Caco-2 (cell line): ENCODE data around the gene CRTAC1. TPM values are rescaled to one million over a fixed set of nuclear protein-coding genes. Genes with fewer than 3 reads are reported as not detected.

Source experiments
- BruUV-seq: library from RNA; stranded (reverse); fragments of 400-500 nt; replicated peaks from 2 replicates; lab custom pipeline; 2021; lab: Mats Ljungman, UMichigan
- CTCF ChIA-PET: fragments of 300-600 bp; sonication (Branson Sonifier 250); formaldehyde crosslinking; loops from one replicate; lab custom pipeline; 2022; ENCODE audit warnings: antibody characterized with exemption; lab: Charles Lee
- POLR2A ChIA-PET: fragments of 300-600 bp; sonication (Branson Sonifier 250); formaldehyde crosslinking; loops from one replicate; lab custom pipeline; 2022; ENCODE audit warnings: antibody characterized with exemption; lab: Charles Lee
- DNase-seq, 2 experiments: peaks; one replicate each; pipeline versions ENCODE4 v3.0.0 to v3.0.0-alpha.2; 2020 to 2022
- H3K27me3 ChIP-seq: replicated peaks from 2 replicates; pipeline ENCODE4 v1.6.0; 2011; ENCODE audit warnings: low read length; ENCODE audit not compliant: control insufficient read depth, insufficient read depth
- H3K36me3 ChIP-seq: 2 replicates; pipeline ENCODE4 v1.5.1; 2011; ENCODE audit warnings: low read length; ENCODE audit not compliant: control insufficient read depth, insufficient read depth
- H3K4me1 ChIP-seq: fragments of 250-450 bp; sonication (Bioruptor Pico); 2 replicates; pipeline ENCODE4 v1.5.1; 2020; ENCODE audit warnings: mild to moderate bottlenecking
- H3K4me3 ChIP-seq: 2 replicates; pipeline ENCODE4 v1.5.1; 2011; ENCODE audit warnings: low read depth, mild to moderate bottlenecking, control low read depth, low read length
- H3K9me3 ChIP-seq: fragments of 250-450 bp; sonication (Bioruptor Pico); 2 replicates; pipeline ENCODE4 v1.5.1; 2020; ENCODE audit warnings: mild to moderate bottlenecking, moderate library complexity
- H3K27ac Mint-ChIP-seq: one replicate; pipeline ENCODE4 v1.8.0; 2022; ENCODE audit warnings: mixed read lengths; ENCODE audit not compliant: unreplicated experiment
- H3K27me3 Mint-ChIP-seq: one replicate; pipeline ENCODE4 v1.8.0; 2022; ENCODE audit warnings: mixed read lengths; ENCODE audit not compliant: insufficient read depth, unreplicated experiment
- H3K36me3 Mint-ChIP-seq: one replicate; pipeline ENCODE4 v1.8.0; 2022; ENCODE audit warnings: mild to moderate bottlenecking, mixed read lengths; ENCODE audit not compliant: insufficient read depth, unreplicated experiment
- H3K4me1 Mint-ChIP-seq: one replicate; pipeline ENCODE4 v1.8.0; 2022; ENCODE audit warnings: low read depth, mixed read lengths; ENCODE audit not compliant: unreplicated experiment
- H3K4me3 Mint-ChIP-seq: one replicate; pipeline ENCODE4 v1.8.0; 2022; ENCODE audit warnings: mild to moderate bottlenecking, moderate library complexity, mixed read lengths; ENCODE audit not compliant: unreplicated experiment
- H3K9me3 Mint-ChIP-seq: one replicate; pipeline ENCODE4 v1.8.0; 2022; ENCODE audit warnings: mixed read lengths; ENCODE audit not compliant: unreplicated experiment
- CTCF ChIP-seq, 2 experiments: fragments of 200-600 bp in 1 of 2; IDR thresholded peaks; 1 replicate in 1 of 2; 2 replicates in 1 of 2; pipeline versions ENCODE4 v1.5.1 to v1.8.0; 2011 to 2022; ENCODE audit warnings: antibody characterized with exemption in 1 of 2, control low read depth in 1 of 2, inconsistent platforms in 1 of 2, low read depth in 1 of 2, low read length in 1 of 2, mild to moderate bottlenecking in 1 of 2, moderate library complexity in 1 of 2; ENCODE audit not compliant: insufficient read depth in 1 of 2, severe bottlenecking in 1 of 2, unreplicated experiment in 1 of 2
- intact Hi-C: fragments of 100-400 bp; cut with micrococcal nuclease; formaldehyde crosslinking; loops from one replicate; pipeline ENCODE4 v1.10.0; 2022; ENCODE audit not compliant: unreplicated experiment
- total RNA-seq: library from RNA; stranded (reverse); gene quantifications from 2 replicates; pipeline ENCODE4 v1.2.3, GENCODE V29; 2022

CRTAC1 gene
- total RNA-seq, 1 experiment from 2014 or later: not detected

- no peak for TF ChIP-seq CTCF (IDR thresholded peaks at IDR 0.05; ENCODE audit: insufficient read depth in 1 of 2, low read depth in 1 of 2, low read length in 1 of 2, severe bottlenecking in 1 of 2, unreplicated experiment in 1 of 2)
- H3K4me3 Mint-ChIP-seq: no peak overlapping the region
- H3K36me3 ChIP-seq: no peaks in the 10 kb centered on the region
- no peaks in the 10 kb centered on the region for H3K27me3 ChIP-seq
- intact Hi-C loops: no loop called here
- CTCF ChIA-PET: no interaction called here
- no peaks in the 10 kb centered on the region for H3K9me3 Mint-ChIP-seq
- BruUV-seq: no TSS peak
- H3K27ac Mint-ChIP-seq: no peak overlapping the region
- H3K9me3 ChIP-seq: no peaks in the 10 kb centered on the region
- DNase-seq: no peak
- POLR2A ChIA-PET: no interaction called here
- H3K36me3 Mint-ChIP-seq: no peaks in the 10 kb centered on the region
- H3K4me3 ChIP-seq: no peak overlapping the region
- H3K4me1 Mint-ChIP-seq: no peaks in the 10 kb centered on the region
- H3K4me1 ChIP-seq: no peaks in the 10 kb centered on the region
- peaks cover 3% of the 10 kb centered on the region for H3K27me3 Mint-ChIP-seq
These were observed 203.5 kb downstream of the CRTAC1 start for GRCh38 chr10:97826892-97827291.

GRCh38 chr10:97825020-97825760 lies 205.2 kb downstream of the CRTAC1 start:
- no peaks in the 10 kb centered on the region for H3K4me1 Mint-ChIP-seq
- H3K36me3 Mint-ChIP-seq: no peaks in the 10 kb centered on the region
- ChIA-PET CTCF (no interaction called here), POLR2A (no interaction called here)
- no peaks in the 10 kb centered on the region for H3K27me3 Mint-ChIP-seq
- no peaks in the 10 kb centered on the region for H3K9me3 ChIP-seq
- intact Hi-C loops: no loop called here
- no peaks in the 10 kb centered on the region for H3K27me3 ChIP-seq
- DNase-seq: no peak
- BruUV-seq: no TSS peak
- H3K4me1 ChIP-seq: no peaks in the 10 kb centered on the region
- no peaks in the 10 kb centered on the region for H3K9me3 Mint-ChIP-seq
- no peak for TF ChIP-seq CTCF (IDR thresholded peaks at IDR 0.05; ENCODE audit: insufficient read depth in 1 of 2, low read depth in 1 of 2, low read length in 1 of 2, severe bottlenecking in 1 of 2, unreplicated experiment in 1 of 2)
- H3K36me3 ChIP-seq: no peaks in the 10 kb centered on the region
- no peak overlapping the region for H3K4me3 Mint-ChIP-seq
- H3K27ac Mint-ChIP-seq: no peak overlapping the region
- no peak overlapping the region for H3K4me3 ChIP-seq

DNA sequence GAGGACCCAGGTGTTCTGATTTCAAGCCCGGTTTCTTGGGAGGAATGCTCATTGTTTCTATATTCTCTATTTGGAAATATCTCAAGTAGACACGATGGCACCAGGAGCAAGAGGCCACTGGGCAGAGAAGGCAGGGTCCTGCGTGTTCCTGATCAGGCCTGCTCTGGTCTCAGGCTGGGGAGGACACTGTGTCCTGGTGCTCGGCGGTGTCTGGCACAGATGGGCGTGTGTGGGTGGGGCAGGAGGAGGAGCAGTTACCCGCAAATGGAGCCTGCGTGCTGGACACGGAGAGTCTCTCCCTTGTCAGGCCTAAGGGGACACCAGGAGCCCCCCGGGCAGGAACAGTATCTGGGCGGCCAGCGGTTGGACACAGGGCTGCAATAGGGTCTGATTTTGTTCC lies 206.7 kb downstream of the CRTAC1 start:
- H3K4me3 ChIP-seq: no peak overlapping the region
- CTCF ChIA-PET: no interaction called here
- TF ChIP-seq CTCF (IDR thresholded peaks at IDR 0.05; ENCODE audit: insufficient read depth in 1 of 2, low read depth in 1 of 2, low read length in 1 of 2, severe bottlenecking in 1 of 2, unreplicated experiment in 1 of 2): no peak
- no peaks in the 10 kb centered on the region for H3K9me3 ChIP-seq
- intact Hi-C loops: no loop called here
- DNase-seq: no peak
- POLR2A ChIA-PET: no interaction called here
- H3K27me3 ChIP-seq: no peaks in the 10 kb centered on the region
- Mint-ChIP-seq H3K27ac (no peak overlapping the region), H3K27me3 (no peaks in the 10 kb centered on the region), H3K9me3 (no peaks in the 10 kb centered on the region), H3K36me3 (no peaks in the 10 kb centered on the region), H3K4me1 (no peaks in the 10 kb centered on the region), H3K4me3 (no peak overlapping the region)
- no peaks in the 10 kb centered on the region for H3K36me3 ChIP-seq
- BruUV-seq: no TSS peak
- no peaks in the 10 kb centered on the region for H3K4me1 ChIP-seq
